ENCODE data around the gene FARSA. TPM values are rescaled to one million over a fixed set of nuclear protein-coding genes. Genes with fewer than 3 reads are reported as not detected.
"Not testable (repeated sequence)": the region's sequence is repeated elsewhere in the genome, so short reads cannot be mapped to it uniquely, and the experiment has no call there.

Gene FARSA
- total RNA-seq (2014; rRNA removed; shearing (Covaris generic)): 192 and 239 TPM in 2 replicates
- polyA plus RNA-seq (2015; cell fraction: cytosol; rRNA removed): 165 and 183 TPM in 2 replicates
- polyA plus RNA-seq (2015; cell fraction: nucleus; rRNA removed): 230 and 248 TPM in 2 replicates

- DNase-seq (ENCODE audit: low read depth): peak; percentile 84
Observed at GRCh38 chr19:12933287-12934072, at the start of gene FARSA. FARSA (minus strand) TSS chr19:12933711; CDS start chr19:12933696, 15 bp downstream.

GRCh38 chr19:12983091-12983490 is 49.6 kb upstream of the FARSA start:
- DNase-seq (ENCODE audit: low read depth): no peak

GRCh38 chr19:12982648-12983047 is 49.1 kb upstream of the FARSA start:
- DNase-seq (ENCODE audit: low read depth): no peak

- no peak for DNase-seq (ENCODE audit: low read depth)
Observed at GRCh38 chr19:12979974-12980373, 46.5 kb upstream of the FARSA start.

GRCh38 chr19:12976109-12976508 is 42.6 kb upstream of the FARSA start:
- not testable (repeated sequence) for DNase-seq (ENCODE audit: low read depth)

- DNase-seq (ENCODE audit: low read depth): no peak
Observed at GRCh38 chr19:12975221-12975741, 41.8 kb upstream of the FARSA start.

GRCh38 chr19:12974301-12975220 is 41.0 kb upstream of the FARSA start:
- DNase-seq (ENCODE audit: low read depth): no peak

- DNase-seq (ENCODE audit: low read depth): no peak
Observed at GRCh38 chr19:12973236-12973635, 39.7 kb upstream of the FARSA start.

- no peak for DNase-seq (ENCODE audit: low read depth)
Observed at GRCh38 chr19:12970070-12970820, 36.7 kb upstream of the FARSA start.

GRCh38 chr19:12969292-12969988 is 35.9 kb upstream of the FARSA start, which contains the start of gene DAND5:
DAND5 (plus strand) TSS chr19:12969576; CDS start chr19:12969661, 85 bp downstream.
- no peak for DNase-seq (ENCODE audit: low read depth)

GRCh38 chr19:12967907-12968306 is 34.4 kb upstream of the FARSA start:
- DNase-seq (ENCODE audit: low read depth): peak; percentile 73

- no peak for DNase-seq (ENCODE audit: low read depth)
Observed at GRCh38 chr19:12965812-12966135, 32.3 kb upstream of the FARSA start.

- peak; percentile 78 for DNase-seq (ENCODE audit: low read depth)
Observed at GRCh38 chr19:12965017-12965811, 31.7 kb upstream of the FARSA start.

- DNase-seq (ENCODE audit: low read depth): no peak
Observed at GRCh38 chr19:12959481-12959880, 26.0 kb upstream of the FARSA start.

- not testable (repeated sequence) for DNase-seq (ENCODE audit: low read depth)
Observed at GRCh38 chr19:12957389-12957952, 24.0 kb upstream of the FARSA start.

- DNase-seq (ENCODE audit: low read depth): peak; percentile 79
Observed at GRCh38 chr19:12956446-12957388, 23.2 kb upstream of the FARSA start, which contains the start of gene GADD45GIP1. GADD45GIP1 (minus strand) TSS chr19:12957223; CDS start chr19:12957212, 11 bp downstream.

- DNase-seq (ENCODE audit: low read depth): no peak
Observed at GRCh38 chr19:12955996-12956395, 22.5 kb upstream of the FARSA start.

GRCh38 chr19:12955575-12955974 is 22.1 kb upstream of the FARSA start:
- DNase-seq (ENCODE audit: low read depth): not testable (repeated sequence)

All from HT1080 (cell line).